Adrenal gland (tissue), 5 donors: Measurements from ENCODE around the gene RNF169.

Experiments used
- CTCF ChIP-seq, 6 experiments: fragments of 450-650 bp in 4 of 6; fragments of 200-600 bp in 2 of 6; sonication (generic) in 1 of 6; IDR thresholded peaks; 1 replicate in 5 of 6; 2 replicates in 1 of 6; pipeline versions ENCODE4 v1.5.1 to v1.8.0; 2016 to 2021; ENCODE audit warnings: antibody characterized with exemption in 6 of 6, mild to moderate bottlenecking in 2 of 6, moderate library complexity in 1 of 6
- POLR2A ChIP-seq, 2 donors: fragments of 450-650 bp; IDR thresholded peaks; one replicate each; pipeline ENCODE4 v1.6.1; 2017; ENCODE audit warnings: antibody characterized with exemption in 2 of 2, mild to moderate bottlenecking in 2 of 2, moderate library complexity in 1 of 2
- donor health status: DM: no; HTN: no; CAD: no.

- TF ChIP-seq CTCF (IDR thresholded peaks at IDR 0.05) (no peak), POLR2A (IDR thresholded peaks at IDR 0.05) (no peak)
These were observed 39.5 kb upstream of the RNF169 start for GRCh38 chr11:74709175-74709574.
